ENCODE data around the gene HBS1L. TPM values are rescaled to one million over a fixed set of nuclear protein-coding genes. Genes with fewer than 3 reads are reported as not detected.
A peak's percentile ranks its signal among the peaks of the same experiment; 100 is the strongest.

Gene HBS1L
- total and polyA plus RNA-seq, 10 of the 15 experiments (the other 5 are each of a cell fraction or from before 2014, with no cell fraction given): 58.7 to 142 (median 78.8) TPM

GRCh38 chr6:135030056-135030473, 24.6 kb downstream of the HBS1L start (continued):
- no peak for TF ChIP-seq MEF2B (IDR thresholded peaks at IDR 0.05; ENCODE audit: partially characterized antibody, poor library complexity, severe bottlenecking)
- TF ChIP-seq, protein P1, sequence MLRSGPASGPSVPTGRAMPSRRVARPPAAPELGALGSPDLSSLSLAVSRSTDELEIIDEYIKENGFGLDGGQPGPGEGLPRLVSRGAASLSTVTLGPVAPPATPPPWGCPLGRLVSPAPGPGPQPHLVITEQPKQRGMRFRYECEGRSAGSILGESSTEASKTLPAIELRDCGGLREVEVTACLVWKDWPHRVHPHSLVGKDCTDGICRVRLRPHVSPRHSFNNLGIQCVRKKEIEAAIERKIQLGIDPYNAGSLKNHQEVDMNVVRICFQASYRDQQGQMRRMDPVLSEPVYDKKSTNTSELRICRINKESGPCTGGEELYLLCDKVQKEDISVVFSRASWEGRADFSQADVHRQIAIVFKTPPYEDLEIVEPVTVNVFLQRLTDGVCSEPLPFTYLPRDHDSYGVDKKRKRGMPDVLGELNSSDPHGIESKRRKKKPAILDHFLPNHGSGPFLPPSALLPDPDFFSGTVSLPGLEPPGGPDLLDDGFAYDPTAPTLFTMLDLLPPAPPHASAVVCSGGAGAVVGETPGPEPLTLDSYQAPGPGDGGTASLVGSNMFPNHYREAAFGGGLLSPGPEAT (IDR thresholded peaks at IDR 0.05; ENCODE audit: low read depth): peak; percentile 92
- TF ChIP-seq ZNF24 (IDR thresholded peaks at IDR 0.05): peak; percentile 48; the same call in 1 of the 2 replicates
- no peak for TF ChIP-seq SIX5 (IDR thresholded peaks at IDR 0.05; ENCODE audit: low read depth, low read length, severe bottlenecking)
- TF ChIP-seq CHD1 (IDR thresholded peaks at IDR 0.05; ENCODE audit: low read depth, low read length): no peak
- peak; percentile 49 for TF ChIP-seq SKIL (IDR thresholded peaks at IDR 0.05; ENCODE audit: low read depth, poor library complexity, severe bottlenecking)
- TF ChIP-seq EZH2 (IDR thresholded peaks at IDR 0.05; ENCODE audit: borderline replicate concordance, control insufficient read depth, low read depth, low read length): no peak
- peak; percentile 71 for TF ChIP-seq CREB1 (IDR thresholded peaks at IDR 0.05; ENCODE audit: low read depth)
- TF ChIP-seq, protein P2, sequence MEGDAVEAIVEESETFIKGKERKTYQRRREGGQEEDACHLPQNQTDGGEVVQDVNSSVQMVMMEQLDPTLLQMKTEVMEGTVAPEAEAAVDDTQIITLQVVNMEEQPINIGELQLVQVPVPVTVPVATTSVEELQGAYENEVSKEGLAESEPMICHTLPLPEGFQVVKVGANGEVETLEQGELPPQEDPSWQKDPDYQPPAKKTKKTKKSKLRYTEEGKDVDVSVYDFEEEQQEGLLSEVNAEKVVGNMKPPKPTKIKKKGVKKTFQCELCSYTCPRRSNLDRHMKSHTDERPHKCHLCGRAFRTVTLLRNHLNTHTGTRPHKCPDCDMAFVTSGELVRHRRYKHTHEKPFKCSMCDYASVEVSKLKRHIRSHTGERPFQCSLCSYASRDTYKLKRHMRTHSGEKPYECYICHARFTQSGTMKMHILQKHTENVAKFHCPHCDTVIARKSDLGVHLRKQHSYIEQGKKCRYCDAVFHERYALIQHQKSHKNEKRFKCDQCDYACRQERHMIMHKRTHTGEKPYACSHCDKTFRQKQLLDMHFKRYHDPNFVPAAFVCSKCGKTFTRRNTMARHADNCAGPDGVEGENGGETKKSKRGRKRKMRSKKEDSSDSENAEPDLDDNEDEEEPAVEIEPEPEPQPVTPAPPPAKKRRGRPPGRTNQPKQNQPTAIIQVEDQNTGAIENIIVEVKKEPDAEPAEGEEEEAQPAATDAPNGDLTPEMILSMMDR (IDR thresholded peaks at IDR 0.05 in 2 of 3, conservative IDR thresholded peaks at IDR 0.05 in 1 of 3; ENCODE audit: control insufficient read depth in 2 of 3, extremely low read depth in 1 of 3, insufficient read depth in 1 of 3, low read depth in 3 of 3, low read length in 3 of 3): no peak
- TF ChIP-seq POLR2A (IDR thresholded peaks at IDR 0.05; ENCODE audit: low read depth, low read length): no peak
- TF ChIP-seq SRF (IDR thresholded peaks at IDR 0.05; ENCODE audit: low read depth in 2 of 2, low read length in 2 of 2): peak in 1 of 2 experiments; percentile 9; a peak in 1 of 4 replicates
- peak; percentile 93 for TF ChIP-seq MTA2 (IDR thresholded peaks at IDR 0.05; ENCODE audit: low read depth)
- no peak for TF ChIP-seq HCFC1 (IDR thresholded peaks at IDR 0.05; ENCODE audit: low read length)
- TF ChIP-seq MTA3 (IDR thresholded peaks at IDR 0.05; ENCODE audit: borderline replicate concordance, low read length): peak; percentile 68
- peak; percentile 78 for TF ChIP-seq ZNF217 (IDR thresholded peaks at IDR 0.05)
- TF ChIP-seq CHD2 (IDR thresholded peaks at IDR 0.05; ENCODE audit: borderline replicate concordance, low read depth, low read length): 0 out of 2 replicates have a peak, but pooled peaks have one; percentile 46
- no peak for TF ChIP-seq TARDBP (IDR thresholded peaks at IDR 0.05; ENCODE audit: borderline replicate concordance)
- TF ChIP-seq MYB (IDR thresholded peaks at IDR 0.05; ENCODE audit: borderline replicate concordance, low read depth, low read length): no peak
- peak; percentile 94; the same call in 1 of the 2 replicates for TF ChIP-seq IRF4 (IDR thresholded peaks at IDR 0.05; ENCODE audit: low read depth, low read length)
- TF ChIP-seq RUNX3 (IDR thresholded peaks at IDR 0.05; ENCODE audit: low read length): peak; percentile 77
- TF ChIP-seq DPF2 (IDR thresholded peaks at IDR 0.05): peak; percentile 88
- TF ChIP-seq, protein P3, sequence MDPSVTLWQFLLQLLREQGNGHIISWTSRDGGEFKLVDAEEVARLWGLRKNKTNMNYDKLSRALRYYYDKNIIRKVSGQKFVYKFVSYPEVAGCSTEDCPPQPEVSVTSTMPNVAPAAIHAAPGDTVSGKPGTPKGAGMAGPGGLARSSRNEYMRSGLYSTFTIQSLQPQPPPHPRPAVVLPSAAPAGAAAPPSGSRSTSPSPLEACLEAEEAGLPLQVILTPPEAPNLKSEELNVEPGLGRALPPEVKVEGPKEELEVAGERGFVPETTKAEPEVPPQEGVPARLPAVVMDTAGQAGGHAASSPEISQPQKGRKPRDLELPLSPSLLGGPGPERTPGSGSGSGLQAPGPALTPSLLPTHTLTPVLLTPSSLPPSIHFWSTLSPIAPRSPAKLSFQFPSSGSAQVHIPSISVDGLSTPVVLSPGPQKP (IDR thresholded peaks at IDR 0.05; ENCODE audit: low read depth, low read length): no peak
- peak; percentile 71; the same call in 1 of the 2 replicates for TF ChIP-seq ZNF207 (IDR thresholded peaks at IDR 0.05; ENCODE audit: borderline replicate concordance)

Data from GM12878 (cell line).